Measurements from ENCODE around the gene FCN2.

Gene FCN2

DNA sequence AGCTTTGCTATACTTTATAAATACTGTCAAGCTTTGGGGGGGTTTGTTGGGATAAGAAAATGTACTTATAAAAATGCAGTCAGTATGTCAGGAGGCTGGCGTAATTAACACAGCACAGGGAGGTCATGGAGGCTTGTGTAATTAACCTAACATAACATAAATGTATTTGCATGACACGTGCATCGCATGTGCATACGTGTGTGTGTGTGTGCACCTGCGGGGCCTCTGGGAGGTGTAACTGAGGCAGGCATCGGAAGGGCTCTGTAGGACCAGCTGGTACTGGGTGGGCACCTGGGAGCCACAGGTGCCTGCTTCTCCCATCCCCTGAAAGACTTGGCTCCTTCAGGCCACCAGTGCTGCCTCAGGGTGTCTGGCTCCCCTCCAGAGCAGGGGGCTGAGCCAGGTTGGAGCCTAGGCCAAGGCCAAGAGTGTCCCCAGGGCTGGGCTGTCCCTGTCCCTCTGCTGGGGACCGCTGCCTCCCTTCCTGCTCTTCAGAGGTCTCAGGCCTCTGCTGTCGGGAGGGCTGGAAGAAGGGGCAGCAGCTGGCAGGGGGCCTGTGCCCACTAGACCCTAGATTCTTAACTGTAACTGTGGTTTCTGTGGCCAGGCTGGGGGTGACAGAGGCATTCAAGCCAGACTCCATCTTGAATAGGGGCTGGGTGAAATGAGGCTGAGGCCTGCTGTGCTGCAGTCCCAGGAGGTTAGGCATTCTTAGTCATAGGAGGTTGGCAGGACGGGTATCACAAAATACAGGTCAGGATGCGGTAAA lies 9.0 kb downstream of the FCN2 start:
- DNase-seq: no peak

DNA sequence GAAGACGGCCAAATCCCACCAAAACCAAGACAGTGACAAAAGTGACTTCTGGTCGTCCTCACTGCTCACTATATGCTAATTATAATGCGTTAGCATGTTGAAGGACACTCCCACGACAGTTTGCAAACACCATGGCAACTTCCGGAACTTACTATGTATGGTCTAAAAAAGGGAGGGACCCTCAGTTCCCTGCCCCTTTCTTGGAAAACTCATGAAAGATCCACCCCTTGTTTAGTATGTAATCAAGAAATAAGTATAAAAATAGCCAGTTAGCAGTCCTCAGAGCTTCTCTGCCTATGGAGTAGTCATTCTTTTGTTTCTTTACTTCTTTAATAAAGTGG lies 9.5 kb downstream of the FCN2 start:
- no peak for DNase-seq

DNA sequence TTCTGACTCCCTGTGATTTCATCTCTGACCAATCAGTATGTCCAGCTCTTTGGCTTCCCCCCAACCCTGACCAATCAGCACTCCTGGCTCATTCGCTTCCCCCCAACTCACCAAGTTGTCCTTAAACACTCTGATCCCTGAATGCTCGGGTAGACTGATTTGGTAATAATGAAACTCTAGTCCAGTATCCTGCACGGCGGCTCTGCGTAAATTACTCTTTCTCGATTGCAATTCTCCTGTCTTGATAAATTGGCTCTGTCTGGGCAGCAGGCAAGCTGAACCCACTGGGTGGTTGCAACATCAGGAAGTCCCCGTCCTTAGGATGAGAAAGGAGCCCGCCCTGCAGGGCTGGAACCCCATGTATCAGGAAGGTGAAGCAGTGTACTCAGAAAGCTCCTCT lies 10.4 kb downstream of the FCN2 start:
- no peak for DNase-seq

DNA sequence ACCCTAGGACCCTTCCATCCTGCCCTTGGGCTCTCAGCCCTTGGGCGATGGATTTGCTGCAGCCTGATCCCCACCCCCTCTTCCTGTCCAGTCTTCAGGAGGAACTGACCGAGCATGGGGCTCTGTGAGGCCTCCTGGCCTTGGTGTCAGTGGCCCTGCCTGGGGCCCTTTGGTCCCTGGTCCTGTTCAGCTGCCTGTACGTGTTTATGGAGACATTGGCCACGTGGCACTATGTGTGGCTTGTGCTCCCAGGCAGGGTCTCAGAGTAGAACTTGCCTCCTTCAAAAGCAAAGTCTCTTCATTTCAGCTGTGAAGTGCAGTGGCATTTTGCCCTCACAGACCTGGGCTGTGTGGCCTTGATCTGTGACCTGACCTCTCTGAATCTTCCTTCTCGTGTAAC lies 11.1 kb downstream of the FCN2 start:
- DNase-seq: no peak

DNA sequence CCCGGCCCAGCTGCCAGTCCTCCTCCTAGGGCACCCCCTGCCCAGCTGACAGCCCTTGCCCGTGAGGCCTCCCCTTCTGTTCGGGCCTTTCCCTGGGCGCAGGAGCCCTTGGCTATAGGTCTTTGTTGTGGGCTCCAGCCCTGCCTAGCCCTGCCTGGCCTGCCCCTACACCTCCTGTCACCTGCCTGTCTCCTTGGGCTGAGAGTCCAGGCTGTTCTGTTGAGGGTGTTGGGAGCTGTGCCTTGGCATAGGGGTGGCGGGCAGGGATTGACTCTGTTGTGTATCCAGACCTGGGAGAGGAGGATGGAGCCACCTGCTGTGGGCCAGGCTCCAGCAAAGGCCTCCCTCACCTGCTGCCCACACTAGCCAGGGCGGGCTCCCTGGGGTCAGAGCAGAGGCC lies 11.6 kb downstream of the FCN2 start:
- DNase-seq: no peak

DNA sequence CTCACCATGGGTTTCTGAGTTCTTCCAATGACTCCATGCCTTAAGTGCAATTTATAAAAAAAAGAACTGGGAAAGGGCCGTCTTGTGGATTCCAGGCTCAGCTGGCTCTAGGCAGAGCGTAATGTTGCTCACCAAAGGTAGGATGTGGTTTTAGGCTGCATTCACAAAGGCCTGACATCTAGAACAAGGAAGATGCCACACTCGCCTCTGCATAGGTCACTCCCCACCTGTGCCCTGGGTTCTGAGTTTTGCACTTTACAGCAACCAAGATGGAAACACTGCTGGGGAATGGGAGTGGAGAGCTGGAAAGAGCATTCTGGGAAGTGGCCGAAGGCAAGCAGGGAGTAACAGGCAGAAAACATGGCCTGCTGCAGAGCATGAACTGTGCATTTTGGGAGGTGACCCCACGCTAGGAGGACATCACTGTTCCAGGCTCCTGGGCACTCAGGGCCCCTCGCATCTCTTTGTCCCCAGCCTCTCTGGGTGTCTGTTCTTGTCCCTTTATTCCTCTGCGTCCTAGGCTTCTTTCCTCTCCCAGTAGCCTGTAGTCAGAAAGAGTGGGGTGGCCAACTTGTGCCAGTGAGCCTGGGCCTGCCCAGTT lies 12.3 kb downstream of the FCN2 start:
- DNase-seq: no peak

DNA sequence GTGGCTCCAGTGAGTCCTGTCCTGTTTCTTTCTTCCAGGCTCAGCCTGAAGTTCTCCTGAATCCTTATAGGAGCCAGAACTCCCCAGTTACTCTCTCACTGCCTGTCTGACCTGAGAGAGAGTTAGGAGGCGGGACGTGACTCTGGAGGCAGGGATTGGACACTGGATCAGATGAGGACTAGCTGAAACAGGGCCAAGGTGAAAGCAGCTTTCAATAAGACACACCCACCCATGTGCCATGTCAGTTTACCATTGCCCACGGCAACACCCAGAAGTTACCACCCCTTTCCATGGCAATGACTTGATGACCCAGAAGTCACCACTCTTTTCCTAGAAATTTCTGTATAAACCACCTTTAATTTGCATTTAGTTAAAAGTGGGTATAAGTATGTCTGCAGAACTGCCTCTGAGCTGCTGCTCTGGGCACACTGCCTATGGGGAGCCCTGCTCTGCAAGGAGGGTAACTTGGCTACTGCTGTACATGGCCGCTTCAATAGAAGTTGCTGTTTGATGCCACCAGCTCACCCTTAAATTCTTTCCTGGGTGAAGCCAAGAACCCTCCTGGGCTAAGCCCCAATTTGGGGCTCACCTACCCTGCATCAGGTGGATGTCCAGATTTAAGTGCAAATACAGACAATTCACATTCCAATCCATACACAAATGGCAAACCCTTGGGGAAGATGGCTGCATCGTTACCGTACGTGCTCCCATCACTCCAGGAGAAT lies 13.7 kb downstream of the FCN2 start:
- DNase-seq: no peak

DNA sequence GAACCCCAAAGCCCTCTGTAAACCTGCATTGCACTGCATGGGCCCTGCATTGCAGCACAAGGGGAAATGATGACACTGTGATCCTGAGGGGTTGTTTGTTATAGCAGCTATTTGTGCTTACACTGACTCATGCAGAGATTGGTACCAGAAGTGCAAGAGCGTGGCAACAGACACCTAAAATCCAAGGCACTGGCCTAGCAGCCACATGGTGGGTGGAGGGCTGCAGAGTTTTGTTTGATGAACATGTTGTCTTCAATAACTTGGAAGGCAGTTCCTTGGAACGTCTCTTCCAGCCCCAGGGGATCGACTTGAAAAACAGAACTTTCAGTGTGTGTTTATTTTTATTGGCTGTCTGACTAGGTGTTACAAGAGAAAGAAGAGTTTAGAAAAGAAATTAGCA lies 14.5 kb downstream of the FCN2 start:
- DNase-seq: no peak

DNA sequence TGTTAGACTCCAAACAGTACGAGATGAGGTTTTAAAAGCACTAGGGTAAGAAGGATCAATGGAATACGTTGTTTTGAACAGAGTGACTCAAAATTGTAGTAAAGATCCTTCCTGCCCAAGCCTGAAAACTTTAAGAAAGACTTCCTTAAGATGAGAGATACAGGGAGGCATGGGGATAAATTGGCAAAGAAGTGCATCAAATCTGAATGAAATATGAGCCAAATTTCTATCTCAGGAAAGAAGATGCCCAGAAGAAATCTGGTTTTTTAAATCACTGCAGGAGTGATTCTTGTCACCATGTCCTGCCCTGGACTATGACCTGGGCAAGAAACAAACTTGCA lies 14.9 kb downstream of the FCN2 start:
- no peak for DNase-seq

DNA sequence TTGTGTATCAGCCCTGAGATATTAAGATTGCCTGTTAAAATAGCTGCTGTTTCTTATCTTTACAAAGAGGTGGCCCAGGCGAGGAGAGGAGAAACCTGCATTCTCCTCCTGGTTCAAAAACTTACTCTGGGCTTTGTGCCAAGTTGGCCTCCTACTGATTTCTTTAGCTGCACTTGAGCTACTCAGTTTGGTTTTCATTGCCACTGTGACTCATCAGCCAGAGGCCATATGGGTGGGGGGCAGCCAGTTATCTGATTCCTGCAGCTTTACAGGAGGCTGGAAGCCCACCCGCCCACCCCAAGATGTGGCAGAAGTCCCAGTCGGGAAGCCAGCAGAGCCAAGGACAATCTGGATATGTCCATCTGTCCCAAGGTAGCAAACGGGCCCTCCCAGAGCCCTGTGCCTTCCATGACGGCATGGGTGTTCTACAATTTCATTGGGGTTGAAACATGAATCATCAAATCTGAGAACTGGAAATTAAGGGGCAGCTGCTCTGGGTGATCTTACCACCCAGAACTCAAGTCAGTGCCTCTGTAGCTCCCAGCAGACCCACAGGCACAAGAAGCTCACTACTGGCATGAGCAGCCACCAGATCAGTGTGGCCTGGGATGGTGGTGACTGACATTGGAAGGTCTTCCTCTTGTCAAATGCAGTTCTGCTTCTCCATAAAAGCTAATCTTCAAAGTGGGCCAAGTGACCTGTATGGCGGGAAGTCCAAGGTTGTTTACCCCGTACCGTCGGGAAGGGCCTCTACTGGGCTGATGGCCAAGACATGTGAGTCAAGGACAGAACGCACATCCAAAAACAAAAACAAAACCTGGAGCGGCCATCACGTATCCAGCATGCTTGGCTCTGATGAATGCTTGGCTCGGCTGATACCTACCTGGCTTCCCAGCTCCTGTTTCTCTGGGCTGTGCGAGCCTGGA lies 15.6 kb downstream of the FCN2 start:
- DNase-seq: no peak

DNA sequence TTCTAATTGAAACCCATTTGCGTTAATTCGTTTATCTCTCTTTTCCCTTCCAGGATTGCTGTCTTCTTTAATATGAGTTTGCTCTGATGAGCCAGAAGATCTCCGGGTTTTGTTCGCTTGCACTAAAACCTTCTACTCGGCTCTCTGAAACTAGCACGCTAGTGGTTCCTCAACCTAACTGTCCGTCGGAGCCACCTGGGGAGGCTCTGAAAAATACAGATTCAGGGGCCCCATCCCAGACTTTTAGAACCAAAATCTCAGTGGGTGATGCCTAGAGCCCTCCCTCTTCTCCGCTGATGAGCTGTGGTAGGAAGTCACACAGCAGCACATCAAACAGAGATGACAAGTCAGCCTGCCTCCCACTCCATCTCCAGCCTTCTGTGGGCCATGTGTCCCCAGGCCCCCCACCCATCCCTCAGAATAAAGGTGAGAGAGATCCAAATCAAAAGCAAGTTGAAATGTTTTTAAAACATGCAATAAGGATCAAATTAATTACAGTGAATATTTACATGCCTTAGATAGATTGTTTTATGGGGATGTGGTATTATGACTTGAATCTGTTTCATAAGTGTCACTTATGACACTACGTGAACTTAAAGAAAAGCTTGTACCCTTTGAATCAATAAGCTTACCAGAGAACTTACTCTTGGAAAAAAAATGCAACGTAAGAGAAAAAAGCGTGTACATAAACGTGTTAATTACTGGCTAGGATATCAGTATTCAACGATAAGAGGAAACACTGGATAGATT lies 16.4 kb downstream of the FCN2 start:
- no peak for DNase-seq

DNA sequence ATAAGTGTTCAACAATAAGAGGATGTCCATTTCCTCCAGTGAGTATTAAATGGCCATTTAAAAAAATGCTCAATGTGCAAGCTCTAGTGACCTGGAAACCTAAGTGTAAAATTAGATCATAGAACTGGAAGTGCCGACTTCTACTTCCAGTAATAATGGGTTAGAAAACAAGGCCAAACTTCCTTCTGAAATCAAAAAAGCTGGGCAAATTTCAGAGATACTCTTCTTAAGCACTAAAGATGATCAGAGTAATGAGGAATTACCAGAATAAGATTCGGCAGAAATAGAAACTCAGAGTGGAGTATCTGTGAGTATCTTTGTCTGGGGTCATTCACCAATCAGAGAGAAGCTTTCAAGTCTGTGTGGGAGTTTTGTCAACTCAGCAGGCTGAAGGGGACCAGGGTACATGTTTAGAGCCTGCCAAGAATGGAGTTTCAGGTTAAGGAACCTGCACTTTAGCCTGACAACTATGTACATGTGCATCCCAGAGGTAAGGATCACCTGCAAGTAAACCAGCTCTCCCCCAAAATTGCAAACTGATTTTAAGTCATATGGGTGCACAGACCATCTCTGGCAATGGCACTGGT lies 17.1 kb downstream of the FCN2 start:
- no peak for DNase-seq

DNA sequence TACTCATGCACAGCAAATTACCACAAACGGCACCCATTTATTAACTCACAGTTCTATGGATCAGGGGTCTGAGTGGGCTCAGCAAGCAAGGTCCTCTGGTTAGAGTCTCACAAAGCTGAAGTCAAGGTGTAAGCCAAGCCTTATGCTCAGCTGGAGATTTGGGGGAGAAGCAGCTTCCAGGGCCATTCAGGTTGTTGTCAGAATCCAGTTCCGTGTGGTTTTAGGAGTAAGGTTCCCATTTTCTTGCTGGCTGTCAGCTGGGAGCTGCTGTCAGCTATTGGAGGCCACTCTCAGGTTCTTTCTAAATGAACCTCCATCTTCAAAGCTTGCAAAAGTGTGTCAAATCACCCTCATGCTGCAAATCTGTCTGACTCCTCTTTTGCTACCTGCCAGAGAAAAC lies 17.7 kb downstream of the FCN2 start:
- no peak for DNase-seq

DNA sequence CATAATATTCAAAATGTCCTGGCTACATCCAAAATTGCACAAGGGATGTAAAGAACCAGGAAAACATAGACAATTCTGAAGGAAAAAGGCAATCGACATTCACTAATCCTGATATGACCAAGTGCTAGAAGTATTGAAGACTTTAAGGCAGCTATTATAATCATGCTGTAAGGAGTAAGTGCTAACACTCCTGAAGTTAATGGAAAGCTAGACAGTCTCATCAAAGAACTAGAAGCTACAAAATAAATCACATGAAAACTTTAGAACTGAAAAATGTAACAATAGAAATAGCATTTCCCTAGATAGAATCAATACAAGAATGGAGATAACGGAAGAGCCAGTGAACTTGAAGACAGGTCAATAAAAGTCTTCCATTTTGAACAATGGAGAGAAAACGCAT lies 18.6 kb downstream of the FCN2 start:
- no peak for DNase-seq

DNA sequence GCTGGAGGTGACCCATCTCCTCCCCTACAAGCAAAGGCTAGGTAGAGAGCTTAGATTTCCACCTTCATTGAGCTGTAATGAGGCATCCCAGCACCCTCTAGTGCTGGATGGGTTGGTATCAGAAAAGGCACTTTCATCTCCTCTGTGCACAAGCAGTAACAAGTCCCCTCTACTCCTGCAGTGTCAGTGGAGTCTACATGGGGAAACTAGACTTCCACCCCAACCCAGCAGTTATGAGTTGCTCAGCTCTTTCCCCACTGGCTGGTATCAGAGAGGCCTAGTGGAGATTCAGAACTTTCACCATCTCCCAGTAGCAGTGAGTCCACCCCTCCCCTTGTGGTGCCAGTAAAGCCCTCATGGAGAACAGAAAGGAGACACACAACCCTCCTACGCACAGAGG lies 19.2 kb downstream of the FCN2 start:
- DNase-seq: no peak

DNA sequence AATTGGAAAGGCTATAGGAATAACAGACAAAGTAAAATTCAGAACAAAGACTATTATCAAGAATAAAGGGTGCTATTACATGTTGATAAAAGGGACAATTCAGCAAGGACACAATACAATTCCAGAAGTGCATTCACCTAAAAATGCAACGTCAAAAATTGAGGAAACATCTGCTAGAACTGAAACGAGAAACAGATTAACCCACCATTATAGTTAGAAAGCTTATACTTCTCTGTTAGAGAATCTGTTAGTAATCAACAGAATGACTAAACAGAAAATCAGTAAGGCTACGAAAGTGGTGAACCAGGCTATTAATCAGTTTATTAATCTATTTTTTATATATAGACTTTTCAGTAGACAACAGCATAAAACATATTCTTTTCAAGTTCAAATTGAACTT lies 22.3 kb downstream of the FCN2 start:
- no peak for DNase-seq

DNA sequence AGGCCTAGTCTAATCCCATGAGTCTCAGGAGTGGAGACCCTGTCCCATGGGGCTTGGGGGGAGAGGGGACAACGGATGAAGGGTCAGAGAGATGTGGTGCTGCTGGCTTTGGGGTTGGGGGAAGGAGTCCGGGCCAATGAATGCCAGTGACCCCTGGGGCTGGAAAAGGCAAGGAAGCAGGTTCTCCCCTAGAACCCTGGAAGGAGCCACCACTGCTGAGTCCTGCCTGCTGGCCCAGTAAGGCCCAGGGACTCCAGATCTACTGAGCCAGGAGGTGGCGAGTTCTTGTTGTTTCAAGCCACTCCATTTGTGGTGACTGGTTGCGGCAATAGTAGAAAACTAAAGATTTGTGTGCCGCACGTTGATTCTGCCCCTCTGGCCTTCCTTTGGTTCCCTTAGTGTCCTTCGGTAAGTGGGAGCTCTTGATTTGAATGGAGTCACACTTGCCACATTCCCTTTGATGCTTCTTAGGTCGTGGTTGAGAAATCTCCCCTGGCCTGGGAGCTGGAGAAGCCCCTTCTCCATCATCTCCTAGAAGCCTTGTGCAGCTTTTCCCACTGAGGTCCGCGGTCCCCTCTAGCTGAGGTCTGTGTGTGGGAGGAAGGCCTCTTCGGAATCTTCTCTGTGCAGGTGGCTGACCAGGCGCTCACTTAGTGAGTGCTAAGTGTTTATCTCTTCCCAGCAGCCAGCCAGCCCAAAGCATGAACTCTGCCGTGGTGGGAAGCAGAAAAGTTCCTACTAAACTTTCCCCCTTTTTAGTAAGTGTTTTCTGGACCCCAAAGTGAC lies 28.1 kb downstream of the FCN2 start:
- DNase-seq: no peak

DNA sequence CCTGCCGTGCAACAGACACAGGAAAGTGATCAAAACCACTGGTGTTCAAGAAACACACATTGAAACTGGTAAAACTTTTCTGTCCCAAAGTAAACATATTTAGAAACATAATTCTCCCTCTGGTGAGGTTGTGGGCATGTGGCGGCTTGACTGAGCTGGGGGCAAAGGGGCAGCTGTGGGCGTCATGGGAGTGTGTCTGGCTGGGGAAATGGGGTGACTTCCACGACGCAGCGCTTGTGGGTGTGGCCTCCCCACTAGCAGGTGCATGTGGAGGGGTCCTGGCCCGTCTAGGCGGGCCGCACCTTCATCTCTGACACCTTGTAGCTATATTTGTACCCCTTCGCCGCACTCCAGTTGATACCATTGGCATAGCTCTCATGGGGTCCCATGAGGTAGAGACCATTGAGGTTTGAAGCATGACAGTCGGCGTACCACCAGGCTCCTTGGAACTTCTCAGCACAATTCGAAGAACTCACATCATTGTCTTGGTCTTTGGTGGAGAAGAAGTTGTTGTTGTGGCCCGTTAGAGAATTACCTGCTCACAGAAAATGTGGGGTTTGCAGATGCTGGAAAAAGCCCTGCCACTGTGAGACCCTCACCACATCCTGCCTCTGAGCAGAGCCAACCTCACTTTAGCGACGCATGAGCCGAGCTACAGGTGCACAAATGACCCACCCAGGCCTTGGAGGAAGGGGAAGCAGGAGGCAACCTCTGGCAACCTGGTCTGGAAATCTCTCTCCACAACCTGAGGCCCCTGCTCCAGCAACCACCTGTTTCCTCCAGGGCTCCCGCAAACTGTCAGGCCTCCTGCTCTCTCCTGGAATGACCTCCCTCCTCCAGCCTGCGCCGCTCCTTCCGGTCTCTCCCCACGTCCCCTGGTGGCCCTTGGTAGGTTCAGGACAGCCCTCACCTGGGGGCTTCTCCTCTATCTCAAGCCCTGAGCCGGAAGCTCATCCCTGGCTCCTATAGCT lies 29.2 kb downstream of the FCN2 start:
- no peak for DNase-seq

DNA sequence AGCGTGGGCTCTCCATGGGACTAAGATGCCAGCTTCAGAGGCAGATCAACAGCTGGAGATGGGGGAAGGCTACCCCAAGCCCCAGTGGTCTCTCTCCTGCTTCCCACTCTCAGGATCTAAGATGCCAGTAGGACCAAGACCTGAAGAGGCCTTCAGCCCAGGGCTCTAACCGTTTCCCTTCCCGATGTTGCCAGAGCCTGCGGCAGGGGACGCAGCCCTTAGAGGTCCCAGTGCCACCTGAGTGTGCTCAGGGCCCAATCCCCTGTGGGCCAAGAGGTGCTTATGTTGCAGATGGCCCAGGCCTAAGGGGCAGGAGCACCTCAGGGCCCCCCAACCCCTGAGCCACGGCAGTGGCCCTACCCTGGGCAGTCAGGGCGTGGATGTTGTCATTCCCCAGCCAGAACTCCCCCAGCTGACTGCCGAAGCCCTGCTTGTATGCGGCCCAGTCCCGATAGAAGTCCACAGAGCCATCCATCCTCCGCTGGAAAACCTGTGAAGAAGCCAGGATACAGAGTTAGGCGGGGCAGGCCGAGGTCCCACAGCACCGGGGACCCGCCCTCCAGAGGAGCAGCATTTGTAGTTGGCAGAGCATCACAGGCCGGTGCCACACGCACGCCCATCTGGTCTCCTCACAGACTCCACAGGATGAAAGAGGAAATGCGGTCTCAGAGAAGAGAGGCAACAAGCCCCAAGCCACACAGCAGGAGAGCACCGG lies 31.7 kb downstream of the FCN2 start:
- DNase-seq: no peak
